ENCODE data around the gene SLC26A3.

The SLC26A3 gene

DNA sequence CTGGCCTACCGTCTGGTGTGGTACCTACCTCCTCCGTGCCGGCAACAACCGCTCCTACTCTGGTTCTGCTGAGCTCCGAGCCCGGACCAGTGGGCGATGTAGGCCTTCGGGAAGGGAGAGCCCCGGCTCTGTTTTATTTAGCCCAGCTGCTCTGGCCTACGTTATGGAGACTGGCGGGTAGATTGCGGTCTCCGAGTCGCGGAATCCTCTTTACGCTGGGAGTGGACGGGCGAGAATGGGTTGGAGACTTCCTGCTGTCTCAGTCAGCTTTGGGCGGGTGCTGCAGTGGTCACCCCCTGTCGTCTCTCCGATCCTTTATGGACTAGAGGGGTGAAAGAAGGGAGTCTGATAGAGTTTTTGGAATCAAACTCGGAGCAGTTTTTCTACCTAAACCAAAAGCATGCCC is 58.7 kb downstream of the SLC26A3 start:
- Histone ChIP-seq H3K36me3 (ENCODE audit: control insufficient read depth, insufficient read depth, low read length, severe bottlenecking) (peaks cover 5% of the 10 kb centered on the region), H3K27me3 (replicated peaks; ENCODE audit: control insufficient read depth, insufficient read depth, low read length) (no peaks in the 10 kb centered on the region), H3K9ac (ENCODE audit: low read length) (peak overlapping the region; percentile 96), H3K4me3 (ENCODE audit: low read length) (peak overlapping the region; percentile 97), H3K9me3 (ENCODE audit: control insufficient read depth, low read length) (no peaks in the 10 kb centered on the region), H3K4me1 (ENCODE audit: control insufficient read depth, insufficient read depth, low read length) (peaks cover 23% of the 10 kb centered on the region)
- DNase-seq (ENCODE audit: low read depth), result no peak

DNA sequence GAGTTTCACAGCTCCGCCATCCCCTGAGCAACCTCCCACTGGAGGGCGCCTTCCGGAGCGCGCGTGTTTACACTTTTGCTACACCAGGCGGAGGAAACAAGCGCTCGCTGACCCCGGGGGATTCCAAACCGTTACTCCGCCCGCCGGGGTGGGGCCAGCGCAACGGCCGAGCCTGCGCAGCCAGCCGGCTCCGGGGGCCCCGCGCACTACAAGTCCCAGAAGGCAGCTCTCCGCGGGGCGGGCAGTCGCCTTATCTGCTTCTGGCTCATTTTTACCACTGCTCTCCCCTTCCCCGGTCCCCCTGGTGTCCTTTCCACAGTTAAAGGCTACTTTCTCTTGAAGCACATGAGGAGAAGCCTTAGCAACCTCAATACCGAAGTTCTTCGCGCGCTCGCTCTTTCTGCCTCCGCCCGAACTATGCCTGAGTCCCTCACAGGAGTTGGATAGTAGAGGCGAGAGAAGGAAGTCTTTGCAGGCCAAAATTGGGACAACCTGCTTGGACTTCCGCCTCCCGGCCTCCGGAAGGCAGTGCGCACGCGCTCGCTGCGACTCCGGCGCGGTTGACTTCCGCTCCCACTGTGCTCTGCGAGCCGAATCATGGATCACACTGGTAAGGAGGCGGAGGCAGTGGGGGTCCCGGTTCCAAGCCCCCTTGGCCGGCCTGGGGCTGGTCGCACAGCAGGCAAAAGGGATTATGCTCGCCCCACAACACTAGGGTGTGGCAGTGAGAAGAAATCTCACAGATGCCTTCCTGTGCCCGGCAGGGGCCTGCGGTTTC is 59.3 kb downstream of the SLC26A3 start, which contains the start of gene CBLL1:
Gene CBLL1, plus strand, starts transcription at position 576 of the 778 bp plus-strand sequence. Its CDS starts 22 bp downstream, at position 598.
- peaks cover 23% of the 10 kb centered on the region for H3K4me1 ChIP-seq (ENCODE audit: control insufficient read depth, insufficient read depth, low read length)
- peak within 1 kb of the TSS; percentile 97 for H3K4me3 ChIP-seq (ENCODE audit: low read length)
- H3K9me3 ChIP-seq (ENCODE audit: control insufficient read depth, low read length), result no peaks in the 10 kb centered on the region
- H3K9ac ChIP-seq (ENCODE audit: low read length), result peak within 1 kb of the TSS; percentile 96
- H3K36me3 ChIP-seq (ENCODE audit: control insufficient read depth, insufficient read depth, low read length, severe bottlenecking), result no peaks in the 10 kb centered on the region
- no peaks in the 10 kb centered on the region for H3K27me3 ChIP-seq (replicated peaks; ENCODE audit: control insufficient read depth, insufficient read depth, low read length)
- DNase-seq (ENCODE audit: low read depth), result peak; percentile 98

- no peaks in the 10 kb centered on the region for H3K27me3 ChIP-seq (replicated peaks; ENCODE audit: control insufficient read depth, insufficient read depth, low read length)
- no peak for DNase-seq (ENCODE audit: low read depth)
- peak overlapping the region; percentile 97 for H3K4me3 ChIP-seq (ENCODE audit: low read length)
- H3K9me3 ChIP-seq (ENCODE audit: control insufficient read depth, low read length), result no peaks in the 10 kb centered on the region
- peak overlapping the region; percentile 96 for H3K9ac ChIP-seq (ENCODE audit: low read length)
- H3K4me1 ChIP-seq (ENCODE audit: control insufficient read depth, insufficient read depth, low read length), result peaks cover 23% of the 10 kb centered on the region
- H3K36me3 ChIP-seq (ENCODE audit: control insufficient read depth, insufficient read depth, low read length, severe bottlenecking), result no peaks in the 10 kb centered on the region
Measured at GRCh38 chr7:107742678-107743566, 60.1 kb downstream of the SLC26A3 start.

DNA sequence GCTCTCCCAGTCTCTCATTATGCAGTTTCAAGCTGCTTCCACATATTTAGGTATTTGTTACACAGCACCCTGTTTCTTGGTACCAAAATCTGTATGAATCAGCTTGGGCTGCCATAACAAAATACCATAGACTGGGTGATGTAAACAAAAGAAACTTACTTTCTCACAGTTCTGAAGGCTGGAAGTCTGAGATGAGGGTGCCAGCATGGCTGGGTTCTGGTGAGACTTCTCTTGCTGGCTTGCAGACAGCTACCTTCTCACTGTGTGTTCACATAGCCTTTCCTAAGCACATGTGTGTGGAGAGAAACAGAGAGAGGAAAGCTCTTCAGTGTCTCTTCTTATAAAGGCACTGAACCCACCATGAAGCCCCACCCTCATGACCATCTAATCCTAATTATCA is 74.7 kb downstream of the SLC26A3 start:
- H3K4me3 ChIP-seq (ENCODE audit: low read length), result no peak overlapping the region
- H3K27me3 ChIP-seq (replicated peaks; ENCODE audit: control insufficient read depth, insufficient read depth, low read length), result peaks cover 9% of the 10 kb centered on the region
- H3K9me3 ChIP-seq (ENCODE audit: control insufficient read depth, low read length), result peaks cover 3% of the 10 kb centered on the region
- H3K4me1 ChIP-seq (ENCODE audit: control insufficient read depth, insufficient read depth, low read length), result no peaks in the 10 kb centered on the region
- H3K36me3 ChIP-seq (ENCODE audit: control insufficient read depth, insufficient read depth, low read length, severe bottlenecking), result no peaks in the 10 kb centered on the region
- no peak overlapping the region for H3K9ac ChIP-seq (ENCODE audit: low read length)
- no peak for DNase-seq (ENCODE audit: low read depth)

DNA sequence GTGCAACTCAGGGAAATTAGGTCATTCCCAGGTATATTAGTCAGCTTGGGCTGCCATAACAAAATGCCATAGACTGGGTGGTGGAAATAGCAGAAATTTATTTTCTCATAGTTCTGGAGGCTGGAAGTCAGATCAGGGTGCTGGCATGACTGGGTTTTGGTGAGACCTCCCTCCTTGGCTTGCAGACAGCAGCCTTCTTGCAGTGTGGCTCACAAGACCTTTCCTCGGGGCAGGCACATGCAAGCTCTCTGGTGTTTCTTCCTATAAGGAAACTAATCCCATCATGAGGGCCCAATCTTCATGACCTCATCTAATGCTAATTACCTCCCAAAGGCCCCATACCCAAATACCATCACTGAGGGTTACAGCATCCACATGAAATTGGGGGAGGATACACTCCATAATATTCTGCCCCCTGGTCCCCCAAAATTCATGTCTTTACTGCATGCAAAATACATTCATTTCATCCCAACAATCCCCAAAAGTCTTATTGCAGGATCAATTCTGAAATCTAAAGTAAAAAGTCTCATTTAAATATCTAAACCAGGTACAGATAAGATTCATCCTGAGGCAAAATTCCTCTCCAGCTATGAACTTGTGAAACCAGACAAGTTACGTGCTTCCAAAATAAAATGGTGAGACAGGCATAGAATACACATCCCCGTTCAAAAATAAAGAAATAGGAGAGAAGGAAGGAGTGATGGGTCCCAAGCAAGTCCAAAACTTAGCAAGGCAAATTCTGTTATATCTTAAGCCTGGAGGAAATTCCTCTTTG is 76.5 kb downstream of the SLC26A3 start:
- H3K4me1 ChIP-seq (ENCODE audit: control insufficient read depth, insufficient read depth, low read length), result no peaks in the 10 kb centered on the region
- no peak for DNase-seq (ENCODE audit: low read depth)
- H3K4me3 ChIP-seq (ENCODE audit: low read length), result no peak overlapping the region
- H3K9me3 ChIP-seq (ENCODE audit: control insufficient read depth, low read length), result no peaks in the 10 kb centered on the region
- H3K27me3 ChIP-seq (replicated peaks; ENCODE audit: control insufficient read depth, insufficient read depth, low read length), result peaks cover 9% of the 10 kb centered on the region
- H3K9ac ChIP-seq (ENCODE audit: low read length), result no peak overlapping the region
- no peaks in the 10 kb centered on the region for H3K36me3 ChIP-seq (ENCODE audit: control insufficient read depth, insufficient read depth, low read length, severe bottlenecking)

GRCh38 chr7:107725138-107725740 is 77.8 kb downstream of the SLC26A3 start:
- H3K9me3 ChIP-seq (ENCODE audit: control insufficient read depth, low read length), result no peaks in the 10 kb centered on the region
- peaks cover 9% of the 10 kb centered on the region for H3K27me3 ChIP-seq (replicated peaks; ENCODE audit: control insufficient read depth, insufficient read depth, low read length)
- H3K9ac ChIP-seq (ENCODE audit: low read length), result no peak overlapping the region
- no peak overlapping the region for H3K4me3 ChIP-seq (ENCODE audit: low read length)
- DNase-seq (ENCODE audit: low read depth), result peak; percentile 85
- no peaks in the 10 kb centered on the region for H3K36me3 ChIP-seq (ENCODE audit: control insufficient read depth, insufficient read depth, low read length, severe bottlenecking)
- no peaks in the 10 kb centered on the region for H3K4me1 ChIP-seq (ENCODE audit: control insufficient read depth, insufficient read depth, low read length)

DNA sequence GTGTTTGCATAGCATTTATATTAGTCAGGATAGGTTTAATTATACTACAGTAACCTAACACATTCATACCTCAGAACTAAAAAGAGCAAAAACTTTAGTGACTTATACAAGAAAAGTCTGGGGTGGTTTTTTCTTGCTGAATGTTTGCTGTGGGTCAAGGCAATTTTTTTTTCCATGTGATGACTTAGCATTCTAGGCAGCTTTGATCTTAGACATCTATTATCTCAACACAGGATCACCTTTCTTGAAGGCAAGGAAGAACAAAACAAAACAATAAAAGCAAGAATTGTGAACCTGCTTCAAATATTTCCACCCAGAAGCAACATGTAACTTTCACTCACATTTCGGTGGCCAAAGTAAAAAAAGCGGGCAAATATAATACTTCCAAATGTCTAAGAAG is 79.8 kb downstream of the SLC26A3 start:
- no peak for DNase-seq (ENCODE audit: low read depth)
- Histone ChIP-seq H3K4me3 (ENCODE audit: low read length) (no peak overlapping the region), H3K9me3 (ENCODE audit: control insufficient read depth, low read length) (no peaks in the 10 kb centered on the region), H3K9ac (ENCODE audit: low read length) (no peak overlapping the region), H3K36me3 (ENCODE audit: control insufficient read depth, insufficient read depth, low read length, severe bottlenecking) (no peaks in the 10 kb centered on the region), H3K27me3 (replicated peaks; ENCODE audit: control insufficient read depth, insufficient read depth, low read length) (peaks cover 8% of the 10 kb centered on the region), H3K4me1 (ENCODE audit: control insufficient read depth, insufficient read depth, low read length) (no peaks in the 10 kb centered on the region)

DNA sequence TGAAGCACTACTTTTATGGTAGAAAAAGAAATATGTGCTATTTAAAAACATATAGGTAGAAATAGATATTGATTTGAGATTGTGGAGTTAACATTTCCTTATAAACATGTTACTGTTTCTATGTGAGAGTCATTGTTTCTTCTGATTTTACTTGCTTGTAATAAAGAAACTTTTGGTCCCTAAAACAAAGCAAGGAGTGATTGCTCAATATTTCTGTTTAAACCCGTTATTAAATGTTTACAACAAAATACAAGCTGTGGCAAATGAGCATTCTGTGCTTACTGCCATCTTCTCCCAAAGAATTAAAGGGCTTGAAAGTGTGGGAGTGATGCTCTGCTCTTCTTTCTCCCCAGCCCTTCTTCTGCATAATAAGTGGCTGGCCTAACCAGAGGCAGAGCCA is 81.7 kb downstream of the SLC26A3 start:
- Histone ChIP-seq H3K27me3 (replicated peaks; ENCODE audit: control insufficient read depth, insufficient read depth, low read length) (no peaks in the 10 kb centered on the region), H3K9me3 (ENCODE audit: control insufficient read depth, low read length) (no peaks in the 10 kb centered on the region), H3K36me3 (ENCODE audit: control insufficient read depth, insufficient read depth, low read length, severe bottlenecking) (no peaks in the 10 kb centered on the region), H3K4me3 (ENCODE audit: low read length) (no peak overlapping the region), H3K9ac (ENCODE audit: low read length) (no peak overlapping the region), H3K4me1 (ENCODE audit: control insufficient read depth, insufficient read depth, low read length) (no peaks in the 10 kb centered on the region)
- no peak for DNase-seq (ENCODE audit: low read depth)

- no peak overlapping the region for H3K4me3 ChIP-seq (ENCODE audit: low read length)
- no peak overlapping the region for H3K9ac ChIP-seq (ENCODE audit: low read length)
- no peak for DNase-seq (ENCODE audit: low read depth)
- no peaks in the 10 kb centered on the region for H3K4me1 ChIP-seq (ENCODE audit: control insufficient read depth, insufficient read depth, low read length)
- no peaks in the 10 kb centered on the region for H3K27me3 ChIP-seq (replicated peaks; ENCODE audit: control insufficient read depth, insufficient read depth, low read length)
- no peaks in the 10 kb centered on the region for H3K36me3 ChIP-seq (ENCODE audit: control insufficient read depth, insufficient read depth, low read length, severe bottlenecking)
- no peaks in the 10 kb centered on the region for H3K9me3 ChIP-seq (ENCODE audit: control insufficient read depth, low read length)
Measured at GRCh38 chr7:107718456-107719193, 84.4 kb downstream of the SLC26A3 start.

- Histone ChIP-seq H3K36me3 (ENCODE audit: control insufficient read depth, insufficient read depth, low read length, severe bottlenecking) (no peaks in the 10 kb centered on the region), H3K4me3 (ENCODE audit: low read length) (no peak overlapping the region)
Measured at GRCh38 chr7:107715531-107715930, 87.5 kb downstream of the SLC26A3 start.

More at GRCh38 chr7:107715531-107715930, 87.5 kb downstream of the SLC26A3 start:
- H3K9ac ChIP-seq (ENCODE audit: low read length), result no peak overlapping the region
- no peaks in the 10 kb centered on the region for H3K4me1 ChIP-seq (ENCODE audit: control insufficient read depth, insufficient read depth, low read length)
- DNase-seq (ENCODE audit: low read depth), result no peak
- no peaks in the 10 kb centered on the region for H3K9me3 ChIP-seq (ENCODE audit: control insufficient read depth, low read length)
- no peaks in the 10 kb centered on the region for H3K27me3 ChIP-seq (replicated peaks; ENCODE audit: control insufficient read depth, insufficient read depth, low read length)

All from adipocyte (in vitro differentiated cells).